Small intestine (tissue), 7 donors: ENCODE data around the gene PAQR7. TPM values are rescaled to one million over a fixed set of nuclear protein-coding genes. Genes with fewer than 3 reads are reported as not detected.

Experiments
- DNase-seq, 2 donors: peaks; one replicate each; pipeline versions ENCODE4 v3.0.0 to v3.0.0-alpha.2; 2013
- FAIRE-seq: peaks from 2 replicates; lab custom pipeline; 2012; peaks lifted over from hg19 to GRCh38; lab: Jason Lieb, UNC
- H3K27ac ChIP-seq, 3 donors: one replicate each; pipeline ENCODE4 v1.5.1; 2013; ENCODE audit warnings: low read length in 2 of 3, mild to moderate bottlenecking in 2 of 3, control low read depth in 1 of 3, inconsistent platforms in 1 of 3, low read depth in 1 of 3, moderate library complexity in 1 of 3
- H3K27me3 ChIP-seq, 3 donors: one replicate each; pipeline ENCODE4 v1.6.1; 2013; ENCODE audit warnings: low read length in 3 of 3, inconsistent platforms in 1 of 3; ENCODE audit not compliant: control insufficient read depth in 3 of 3, insufficient read depth in 3 of 3
- H3K36me3 ChIP-seq, 3 donors: one replicate each; pipeline ENCODE4 v1.6.1; 2013; ENCODE audit warnings: low read length in 3 of 3, inconsistent platforms in 1 of 3, low read depth in 1 of 3, mild to moderate bottlenecking in 1 of 3, moderate library complexity in 1 of 3; ENCODE audit not compliant: control insufficient read depth in 3 of 3, insufficient read depth in 2 of 3
- H3K4me1 ChIP-seq, 3 donors: one replicate each; pipeline ENCODE4 v1.6.1; 2013; ENCODE audit warnings: low read length in 2 of 3, inconsistent platforms in 1 of 3, low read depth in 1 of 3, mild to moderate bottlenecking in 1 of 3, moderate library complexity in 1 of 3; ENCODE audit not compliant: control insufficient read depth in 3 of 3, insufficient read depth in 2 of 3
- H3K4me3 ChIP-seq, 3 donors: one replicate each; pipeline ENCODE4 v1.5.1; 2013; ENCODE audit warnings: low read length in 3 of 3, control low read depth in 1 of 3, inconsistent platforms in 1 of 3, low read depth in 1 of 3, mild to moderate bottlenecking in 1 of 3, moderate library complexity in 1 of 3
- H3K9me3 ChIP-seq, 2 donors: one replicate each; pipeline ENCODE4 v1.6.1; 2013; ENCODE audit warnings: low read depth in 1 of 2, low read length in 1 of 2; ENCODE audit not compliant: control insufficient read depth in 2 of 2, insufficient read depth in 1 of 2
- WGBS, 3 donors: extraction: QIAGEN DNeasy Blood & Tissue Kit; methylation state at CpG; one replicate each; pipeline ENCODE4 v1.1.7; 2013; 5-methylcytosine and 5-hydroxymethylcytosine counted together
- polyA plus RNA-seq, 4 donors: library from polyadenylated mRNA; stranded (reverse) in 3 of 4; unstranded in 1 of 4; fragments of 200-250 nt in 3 of 4; fragments of 120-200 nt in 1 of 4; gene quantifications; one replicate each; pipeline versions ENCODE4 v1.2.1 to v1.2.3, GENCODE V29; 2013
- donor health status: healthy with polysubstance abuse.
- donor health status: control.
- donor health status: control.
- donor health status: Bipolar disorder and iron deficiency.
- donor health status: healthy.

Gene PAQR7
- polyA plus RNA-seq, 4 donors, result 10.2 to 53.9 (median 27.2) TPM

- H3K27ac ChIP-seq, result no peak overlapping the region
- no peaks in the 10 kb centered on the region for H3K27me3 ChIP-seq
- no peak overlapping the region for H3K4me3 ChIP-seq
- H3K9me3 ChIP-seq, result no peaks in the 10 kb centered on the region
- peaks cover 0 to 18% (median 3%) of the 10 kb centered on the region in 3 donors for H3K4me1 ChIP-seq
- H3K36me3 ChIP-seq, result peaks cover 0 to 56% (median 2%) of the 10 kb centered on the region in 3 donors
- FAIRE-seq, result no peak
- WGBS, 3 donors, result 87 to 96% (median 91%) methylated on average over 5 of the region's 5 CpGs
- DNase-seq, result no peak
Observed at GRCh38 chr1:25897754-25898153, 22.2 kb upstream of the PAQR7 start.

GRCh38 chr1:25896266-25896665 lies 20.8 kb upstream of the PAQR7 start:
- Histone ChIP-seq H3K4me3 (no peak overlapping the region), H3K27ac (no peak overlapping the region), H3K36me3 (peaks cover 0 to 50% (median 2%) of the 10 kb centered on the region in 3 donors), H3K9me3 (no peaks in the 10 kb centered on the region), H3K4me1 (peaks cover 0 to 32% (median 3%) of the 10 kb centered on the region in 3 donors), H3K27me3 (no peaks in the 10 kb centered on the region)
- FAIRE-seq (no peak), DNase-seq (no peak)
- WGBS, 3 donors, result 86 to 91% (median 88%) methylated on average over 1 of the region's 1 CpG

GRCh38 chr1:25895365-25895990 lies 20.0 kb upstream of the PAQR7 start:
- H3K9me3 ChIP-seq, result no peaks in the 10 kb centered on the region
- DNase-seq, result peak; percentile 86 to 96
- peaks cover 0 to 38% (median 3%) of the 10 kb centered on the region in 3 donors for H3K4me1 ChIP-seq
- no peaks in the 10 kb centered on the region for H3K27me3 ChIP-seq
- no peak overlapping the region for H3K4me3 ChIP-seq
- 15 to 17% (median 15%) methylated on average over 12 of the region's 12 CpGs for WGBS, 3 donors
- H3K27ac ChIP-seq, result no peak overlapping the region
- peaks cover 0 to 50% (median 2%) of the 10 kb centered on the region in 3 donors for H3K36me3 ChIP-seq
- no peak for FAIRE-seq

- peaks cover 0 to 60% (median 13%) of the 10 kb centered on the region in 3 donors for H3K4me1 ChIP-seq
- H3K27ac ChIP-seq, result peak overlapping the region; percentile 15 to 80 (median 19)
- peaks cover 0 to 37% (median 0%) of the 10 kb centered on the region in 3 donors for H3K36me3 ChIP-seq
- no peak overlapping the region for H3K4me3 ChIP-seq
- no peaks in the 10 kb centered on the region for H3K27me3 ChIP-seq
- WGBS, 3 donors, result 12 to 42% (median 30%) methylated on average over 4 of the region's 4 CpGs
- DNase-seq (peak in 1 of 2 donors; percentile 50), FAIRE-seq (no peak)
- no peaks in the 10 kb centered on the region for H3K9me3 ChIP-seq
Observed at GRCh38 chr1:25893116-25893515, 17.6 kb upstream of the PAQR7 start.

- peaks cover 0 to 27% (median 0%) of the 10 kb centered on the region in 3 donors for H3K36me3 ChIP-seq
- H3K27me3 ChIP-seq, result no peaks in the 10 kb centered on the region
- peaks cover 0 to 71% (median 13%) of the 10 kb centered on the region in 3 donors for H3K4me1 ChIP-seq
- FAIRE-seq (no peak), DNase-seq (no peak)
- 64 to 76% (median 75%) methylated on average over 5 of the region's 5 CpGs for WGBS, 3 donors
- H3K9me3 ChIP-seq, result no peaks in the 10 kb centered on the region
- H3K4me3 ChIP-seq, result no peak overlapping the region
- peak overlapping the region; percentile 11 to 43 (median 38) for H3K27ac ChIP-seq
Observed at GRCh38 chr1:25891606-25892005, 16.1 kb upstream of the PAQR7 start.

GRCh38 chr1:25890239-25891034 lies 14.9 kb upstream of the PAQR7 start:
- Histone ChIP-seq H3K4me1 (peaks cover 0 to 78% (median 12%) of the 10 kb centered on the region in 3 donors), H3K27me3 (no peaks in the 10 kb centered on the region), H3K27ac (peak overlapping the region; percentile 91 to 93 (median 93)), H3K36me3 (peaks cover 0 to 18% (median 0%) of the 10 kb centered on the region in 3 donors), H3K9me3 (no peaks in the 10 kb centered on the region), H3K4me3 (no peak overlapping the region)
- 28 to 64% (median 39%) methylated on average over 10 of the region's 10 CpGs for WGBS, 3 donors
- DNase-seq (peak; percentile 88 to 96), FAIRE-seq (no peak)

- FAIRE-seq (no peak), DNase-seq (no peak)
- H3K27ac ChIP-seq, result peak overlapping the region; percentile 91 to 93 (median 93)
- peaks cover 0 to 78% (median 16%) of the 10 kb centered on the region in 3 donors for H3K4me1 ChIP-seq
- H3K27me3 ChIP-seq, result no peaks in the 10 kb centered on the region
- H3K9me3 ChIP-seq, result no peaks in the 10 kb centered on the region
- H3K36me3 ChIP-seq, result peaks cover 0 to 20% (median 0%) of the 10 kb centered on the region in 3 donors
- 66 to 73% (median 66%) methylated on average over 3 of the region's 3 CpGs for WGBS, 3 donors
- H3K4me3 ChIP-seq, result no peak overlapping the region
Observed at GRCh38 chr1:25889470-25889869, 14.0 kb upstream of the PAQR7 start.

- 77 to 91% (median 90%) methylated on average over 7 of the region's 7 CpGs for WGBS, 3 donors
- no peaks in the 10 kb centered on the region for H3K9me3 ChIP-seq
- H3K27me3 ChIP-seq, result no peaks in the 10 kb centered on the region
- no peak overlapping the region for H3K4me3 ChIP-seq
- DNase-seq, result no peak
- H3K27ac ChIP-seq, result peak overlapping the region in 1 of 3 donors; percentile 93
- H3K36me3 ChIP-seq, result peaks cover 0 to 10% (median 0%) of the 10 kb centered on the region in 3 donors
- no peak for FAIRE-seq
- H3K4me1 ChIP-seq, result peaks cover 0 to 82% (median 16%) of the 10 kb centered on the region in 3 donors
Observed at GRCh38 chr1:25888426-25888987, 13.0 kb upstream of the PAQR7 start.
